Type B pancreatic cell (in vitro differentiated cells): ENCODE measurements around the gene MSI2. TPM values are rescaled to one million over a fixed set of nuclear protein-coding genes. Genes with fewer than 3 reads are reported as not detected.

Source experiments
- DNase-seq: peaks from one replicate; pipeline ENCODE4 v3.0.0; 2021; ENCODE audit warnings: mixed read lengths; ENCODE audit not compliant: unreplicated experiment; ENCODE audit errors: extremely low spot score
- H3K27ac Mint-ChIP-seq: 2 replicates; pipeline ENCODE4 v1.8.0; 2021; ENCODE audit warnings: mild to moderate bottlenecking, mixed read lengths
- H3K27me3 Mint-ChIP-seq: 2 replicates; pipeline ENCODE4 v1.8.0; 2021; ENCODE audit warnings: mixed read lengths
- H3K36me3 Mint-ChIP-seq: 2 replicates; pipeline ENCODE4 v1.8.0; 2021; ENCODE audit warnings: mixed read lengths
- H3K4me1 Mint-ChIP-seq: one replicate; pipeline ENCODE4 v1.8.0; 2021; ENCODE audit warnings: mixed read lengths; ENCODE audit not compliant: unreplicated experiment
- H3K4me3 Mint-ChIP-seq: 2 replicates; pipeline ENCODE4 v1.8.0; 2021; ENCODE audit warnings: mild to moderate bottlenecking, mixed read lengths
- H3K9me3 Mint-ChIP-seq: 2 replicates; pipeline ENCODE4 v1.8.0; 2021; ENCODE audit warnings: mixed read lengths
- total RNA-seq: library from RNA; stranded (reverse); gene quantifications from 2 replicates; pipeline ENCODE4 v1.2.1, GENCODE V29; 2021; ENCODE audit warnings: low replicate concordance
- TF ChIP-seq, protein P1 (sequence below): fragments of 200-600 bp; sonication (generic); conservative IDR thresholded peaks from 2 replicates; pipeline ENCODE4 v1.5.0; 2021; ENCODE audit warnings: antibody characterized with exemption, mild to moderate bottlenecking

MSI2 gene
- total RNA-seq, 1 donor from 2014 or later: 158 TPM

DNA sequence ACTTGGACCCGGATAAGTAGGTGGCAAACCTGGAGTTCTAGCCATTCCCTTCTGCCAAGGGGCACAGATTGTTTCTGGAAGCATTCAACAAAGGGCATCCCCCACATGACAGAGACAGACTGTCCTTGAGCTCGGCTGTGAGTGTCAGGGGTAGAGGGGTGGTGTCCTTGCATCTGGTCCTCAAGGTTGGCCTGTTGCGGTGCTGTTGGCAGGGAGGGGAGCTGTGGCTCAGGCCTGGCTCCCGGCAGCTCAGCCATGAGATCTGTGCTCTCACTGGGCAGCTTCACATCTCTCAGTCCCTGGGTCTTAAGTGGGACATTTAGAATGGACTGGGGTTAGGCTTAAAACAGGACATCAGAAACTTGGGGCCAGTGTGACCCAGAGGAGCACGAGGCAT lies 468.4 kb downstream of the MSI2 start:
- Mint-ChIP-seq H3K4me1 (peaks cover 23% of the 10 kb centered on the region), H3K27ac (no peak overlapping the region), H3K27me3 (peaks cover 21% of the 10 kb centered on the region), H3K4me3 (no peak overlapping the region), H3K9me3 (no peaks in the 10 kb centered on the region), H3K36me3 (no peaks in the 10 kb centered on the region)
- TF ChIP-seq, protein P1, sequence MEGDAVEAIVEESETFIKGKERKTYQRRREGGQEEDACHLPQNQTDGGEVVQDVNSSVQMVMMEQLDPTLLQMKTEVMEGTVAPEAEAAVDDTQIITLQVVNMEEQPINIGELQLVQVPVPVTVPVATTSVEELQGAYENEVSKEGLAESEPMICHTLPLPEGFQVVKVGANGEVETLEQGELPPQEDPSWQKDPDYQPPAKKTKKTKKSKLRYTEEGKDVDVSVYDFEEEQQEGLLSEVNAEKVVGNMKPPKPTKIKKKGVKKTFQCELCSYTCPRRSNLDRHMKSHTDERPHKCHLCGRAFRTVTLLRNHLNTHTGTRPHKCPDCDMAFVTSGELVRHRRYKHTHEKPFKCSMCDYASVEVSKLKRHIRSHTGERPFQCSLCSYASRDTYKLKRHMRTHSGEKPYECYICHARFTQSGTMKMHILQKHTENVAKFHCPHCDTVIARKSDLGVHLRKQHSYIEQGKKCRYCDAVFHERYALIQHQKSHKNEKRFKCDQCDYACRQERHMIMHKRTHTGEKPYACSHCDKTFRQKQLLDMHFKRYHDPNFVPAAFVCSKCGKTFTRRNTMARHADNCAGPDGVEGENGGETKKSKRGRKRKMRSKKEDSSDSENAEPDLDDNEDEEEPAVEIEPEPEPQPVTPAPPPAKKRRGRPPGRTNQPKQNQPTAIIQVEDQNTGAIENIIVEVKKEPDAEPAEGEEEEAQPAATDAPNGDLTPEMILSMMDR: no peak
- no peak for DNase-seq

DNA sequence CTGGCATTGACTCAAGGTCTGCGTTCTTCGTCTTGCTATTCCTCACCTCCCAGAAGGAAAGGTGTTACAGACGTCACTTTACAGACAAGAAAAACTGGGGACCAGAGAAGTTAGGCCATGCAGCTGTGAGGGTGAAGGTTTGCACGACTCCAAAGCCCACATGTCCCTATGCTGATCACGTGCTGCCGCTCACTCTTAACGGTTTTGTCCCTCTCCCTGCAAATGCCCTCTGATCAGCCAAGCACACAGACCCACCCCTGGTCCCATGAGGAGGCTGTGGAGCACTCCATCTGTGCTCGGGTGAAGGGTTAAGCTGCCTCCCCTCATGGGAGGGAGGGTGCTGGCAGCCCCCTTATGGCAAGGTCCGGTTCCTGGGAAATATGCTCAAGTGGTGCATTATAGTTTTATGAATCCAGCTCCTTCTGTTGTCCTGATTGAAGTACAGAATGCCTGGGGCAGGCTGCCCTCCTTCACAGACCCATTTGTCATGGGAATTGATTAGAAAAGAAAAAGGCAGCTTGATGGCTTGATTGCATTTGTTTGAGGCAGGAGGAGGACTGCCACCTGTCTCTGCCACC lies 470.0 kb downstream of the MSI2 start:
- Mint-ChIP-seq H3K4me3 (no peak overlapping the region), H3K9me3 (no peaks in the 10 kb centered on the region), H3K27ac (no peak overlapping the region), H3K27me3 (peaks cover 20% of the 10 kb centered on the region), H3K36me3 (no peaks in the 10 kb centered on the region), H3K4me1 (peaks cover 23% of the 10 kb centered on the region)
- TF ChIP-seq, protein P1: no peak
- no peak for DNase-seq

DNA sequence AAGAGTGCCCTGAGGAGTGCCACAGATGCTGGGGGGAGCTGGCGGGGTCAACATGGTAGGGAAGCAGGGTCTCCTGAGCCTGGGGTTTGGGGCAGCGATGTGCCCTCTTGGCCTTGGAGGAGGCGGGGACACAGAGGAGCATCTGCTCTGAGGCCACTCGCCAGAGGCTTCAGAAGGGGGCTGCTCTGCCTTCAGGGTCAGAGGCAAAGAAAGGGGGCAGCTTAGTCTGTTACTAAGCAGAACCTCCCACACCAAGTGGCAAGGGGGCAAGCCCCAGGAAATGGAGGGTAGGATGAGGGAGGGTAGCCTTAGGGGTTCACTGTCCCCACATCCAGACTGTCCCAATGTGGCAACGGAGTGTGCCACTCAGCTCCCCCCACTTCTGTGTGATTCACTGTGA lies 470.5 kb downstream of the MSI2 start:
- Mint-ChIP-seq H3K4me3 (no peak overlapping the region), H3K4me1 (peaks cover 23% of the 10 kb centered on the region), H3K36me3 (no peaks in the 10 kb centered on the region), H3K27me3 (peaks cover 16% of the 10 kb centered on the region), H3K9me3 (no peaks in the 10 kb centered on the region), H3K27ac (no peak overlapping the region)
- TF ChIP-seq, protein P1: no peak
- no peak for DNase-seq

DNA sequence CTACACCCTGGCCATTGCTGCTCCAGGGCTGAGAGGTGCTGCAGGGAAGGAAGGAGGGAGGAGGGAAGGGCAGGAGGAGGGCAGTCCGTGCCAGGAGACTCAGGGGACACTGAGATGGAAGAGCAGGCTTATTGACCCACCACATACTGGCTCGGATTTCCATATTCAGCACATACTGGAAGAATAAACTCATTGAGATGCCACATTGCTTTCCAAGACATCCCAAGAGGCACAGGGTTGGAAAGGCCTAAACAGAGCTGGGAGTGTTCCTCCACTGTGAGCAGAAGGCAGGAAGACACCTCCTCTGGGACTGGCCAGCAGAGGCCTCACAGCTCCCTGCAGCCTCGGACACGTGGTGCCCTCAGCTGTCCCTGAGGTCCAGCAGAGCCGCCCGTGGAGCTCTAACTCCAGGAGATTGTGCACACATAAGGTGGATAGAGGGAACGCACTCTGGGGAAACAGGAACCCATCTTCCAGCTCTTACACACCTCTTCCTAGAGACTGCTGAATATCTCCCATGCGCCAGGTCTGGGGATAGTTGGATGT lies 471.4 kb downstream of the MSI2 start:
- TF ChIP-seq, protein P1: no peak
- H3K27me3 Mint-ChIP-seq: peaks cover 10% of the 10 kb centered on the region
- no peaks in the 10 kb centered on the region for H3K9me3 Mint-ChIP-seq
- peaks cover 17% of the 10 kb centered on the region for H3K4me1 Mint-ChIP-seq
- H3K27ac Mint-ChIP-seq: no peak overlapping the region
- H3K4me3 Mint-ChIP-seq: no peak overlapping the region
- no peaks in the 10 kb centered on the region for H3K36me3 Mint-ChIP-seq
- DNase-seq: no peak

DNA sequence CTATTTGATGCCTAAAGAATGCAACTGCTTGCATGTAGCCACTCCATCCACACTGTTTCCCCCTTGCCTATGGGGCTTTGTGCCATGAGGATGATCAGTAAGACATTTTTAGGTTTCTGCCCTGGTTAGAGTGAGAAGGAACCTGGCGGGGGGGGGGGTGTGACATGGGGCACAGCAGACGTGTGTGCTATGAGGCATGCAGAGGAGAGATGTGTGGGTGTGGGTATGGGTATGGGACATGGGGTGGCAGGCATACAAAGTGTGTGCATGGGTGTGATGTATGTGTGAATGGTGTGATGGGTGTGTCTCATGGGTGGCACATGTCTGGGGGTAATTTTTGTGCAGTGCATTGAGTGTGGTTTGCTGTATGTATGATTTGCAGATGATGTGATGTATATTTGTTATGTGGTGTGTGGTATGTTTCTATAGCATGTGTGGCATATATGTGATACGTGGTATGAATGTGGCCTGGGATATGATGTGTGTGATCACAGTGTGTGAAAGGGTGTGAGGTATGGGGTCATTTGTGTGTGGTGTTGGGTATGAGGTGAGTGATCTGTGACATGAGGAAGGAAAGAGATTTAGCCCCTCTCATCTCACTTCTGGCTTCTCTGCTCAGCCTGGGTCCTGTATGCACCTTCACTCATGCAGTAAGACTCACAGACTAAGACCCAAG lies 473.8 kb downstream of the MSI2 start:
- no peak overlapping the region for H3K27ac Mint-ChIP-seq
- H3K4me3 Mint-ChIP-seq: no peak overlapping the region
- H3K4me1 Mint-ChIP-seq: no peaks in the 10 kb centered on the region
- TF ChIP-seq, protein P1: no peak
- H3K9me3 Mint-ChIP-seq: no peaks in the 10 kb centered on the region
- DNase-seq: no peak
- H3K27me3 Mint-ChIP-seq: peaks cover 8% of the 10 kb centered on the region
- no peaks in the 10 kb centered on the region for H3K36me3 Mint-ChIP-seq
